Pancreas (tissue), 10 donors: Measurements from ENCODE around the gene S100A10. TPM values are rescaled to one million over a fixed set of nuclear protein-coding genes. Genes with fewer than 3 reads are reported as not detected.

Experiments
- ATAC-seq, 4 donors: fragments of 200-7000 bp; cut with Tn5 transposase; one replicate each; pipeline versions ENCODE4 v1.8.0 to v1.9.1; 2020; ENCODE audit warnings: mild to moderate bottlenecking in 4 of 4, moderate library complexity in 4 of 4
- DNase-seq, 6 donors: peaks; one replicate each; pipeline ENCODE4 v3.0.0-alpha.2; 2020
- FAIRE-seq: peaks from 2 replicates; lab custom pipeline; 2012; peaks lifted over from hg19 to GRCh38; lab: Jason Lieb, UNC
- H3K27ac ChIP-seq, 4 donors: fragments of 200-600 bp; sonication (generic); 1 replicate in 3 of 4; 2 replicates in 1 of 4; pipeline versions ENCODE4 v1.5.0 to v1.8.0; 2020
- H3K27me3 ChIP-seq, 4 donors: fragments of 200-600 bp; one replicate each; pipeline ENCODE4 v1.8.0; 2021
- H3K36me3 ChIP-seq, 3 donors: fragments of 200-600 bp; sonication (generic) in 1 of 3; one replicate each; pipeline versions ENCODE4 v1.5.0 to v1.8.0; 2020 to 2021
- H3K4me1 ChIP-seq, 3 donors: fragments of 200-600 bp; one replicate each; pipeline ENCODE4 v1.8.0; 2021
- H3K4me3 ChIP-seq, 4 donors: fragments of 200-600 bp; sonication (generic) in 2 of 4; one replicate each; pipeline versions ENCODE4 v1.5.0 to v1.8.0; 2020 to 2021
- H3K9me3 ChIP-seq, 4 donors: fragments of 200-600 bp; one replicate each; pipeline ENCODE4 v1.8.0; 2021
- CTCF ChIP-seq, 4 donors: fragments of 200-600 bp; sonication (generic) in 3 of 4; IDR thresholded peaks; one replicate each; pipeline versions ENCODE4 v1.5.0 to v1.8.0; 2021; ENCODE audit warnings: antibody characterized with exemption in 4 of 4
- WGBS, 2 donors: extraction: QIAGEN DNeasy Blood & Tissue Kit; methylation state at CpG; one replicate each; pipeline ENCODE4 v1.1.7; 2013; 5-methylcytosine and 5-hydroxymethylcytosine counted together
- intact Hi-C, 3 donors: fragments of 100-400 bp; cut with DNase I; formaldehyde crosslinking; loops; one replicate each; pipeline versions ENCODE4 v1.11.1 to v1.14.2; 2022
- polyA plus RNA-seq, 2 donors: library from polyadenylated mRNA; stranded (reverse); fragments of 200-250 nt; gene quantifications; one replicate each; pipeline ENCODE4 v1.2.3, GENCODE V29; 2013
- total RNA-seq, 6 donors: library from RNA; stranded (reverse); fragmentation: NEBNext Ultra II Directional in 4 of 6; extraction: Animal tissue kit (Norgen Biotek cat#: 25700) in 4 of 6; gene quantifications; one replicate each; pipeline versions ENCODE4 v1.2.1 to v1.2.4, GENCODE V29; 2021 to 2023
- donor health status: healthy with polysubstance abuse.
- donor health status: DM: no; HTN: no; CAD: no; lungs with moderate emphysema.
- donor health status: DM: no; HTN: no; CAD: no.
- donor health status: control.
- donor health status: control.
- donor health status: Bipolar disorder and iron deficiency.
- donor health status: DM: yes; HTN: yes; CAD: no.
- donor health status: DM: no; HTN: no; CAD: no.
- donor health status: DM: no; HTN: no; CAD: no.
- donor health status: DM: yes; HTN: yes; CAD: no.

Gene S100A10
- total and polyA plus RNA-seq, 8 donors: 34.3 to 269 (median 117) TPM

- H3K4me1 ChIP-seq: peaks cover 6 to 10% (median 9%) of the 10 kb centered on the region in 3 donors
- intact Hi-C loops: loop anchor here in 1 of 3 donors (5.0 kb wide), 1 partner anchor 34 kb away; no protein-coding TSS in a partner anchor
- no peak overlapping the region for H3K4me3 ChIP-seq
- H3K9me3 ChIP-seq: no peaks in the 10 kb centered on the region
- H3K36me3 ChIP-seq: no peaks in the 10 kb centered on the region
- no peaks in the 10 kb centered on the region for H3K27me3 ChIP-seq
- FAIRE-seq (no peak), DNase-seq (peak in 2 of 6 donors; percentile 36 to 38), ATAC-seq (peak; percentile 58 to 88 (median 81))
- peak in 3 of 4 donors; percentile 21 to 60 (median 38) for TF ChIP-seq CTCF (IDR thresholded peaks at IDR 0.05)
- H3K27ac ChIP-seq: no peak overlapping the region
- WGBS, 2 donors: 42 to 44% methylated on average over 4 of the region's 4 CpGs
Measured at GRCh38 chr1:151968058-151968457, 25.6 kb downstream of the S100A10 start.

- Histone ChIP-seq H3K9me3 (no peaks in the 10 kb centered on the region), H3K27me3 (no peaks in the 10 kb centered on the region), H3K27ac (no peak overlapping the region), H3K4me1 (peaks cover 0 to under 1% (median 0%) of the 10 kb centered on the region in 3 donors), H3K36me3 (no peaks in the 10 kb centered on the region), H3K4me3 (no peak overlapping the region)
- ATAC-seq: no peak
- intact Hi-C loops: loop anchor here in 1 of 3 donors (5.0 kb wide), 1 partner anchor 35 kb away; no protein-coding TSS in a partner anchor
- no peak for FAIRE-seq
- DNase-seq: no peak
- TF ChIP-seq CTCF (IDR thresholded peaks at IDR 0.05): no peak
- WGBS, 2 donors: 34 to 38% methylated on average over 1 of the region's 1 CpG
Measured at GRCh38 chr1:151967091-151967490, 26.6 kb downstream of the S100A10 start.

- H3K27ac ChIP-seq: no peak overlapping the region
- H3K27me3 ChIP-seq: no peaks in the 10 kb centered on the region
- intact Hi-C loops: loop anchor here in 1 of 3 donors (5.0 kb wide), 1 partner anchor 36 kb away; no protein-coding TSS in a partner anchor
- no peak overlapping the region for H3K4me3 ChIP-seq
- no peaks in the 10 kb centered on the region for H3K9me3 ChIP-seq
- FAIRE-seq (no peak), ATAC-seq (no peak), DNase-seq (no peak)
- peaks cover 0 to 3% (median 0%) of the 10 kb centered on the region in 3 donors for H3K4me1 ChIP-seq
- no peaks in the 10 kb centered on the region for H3K36me3 ChIP-seq
- TF ChIP-seq CTCF (IDR thresholded peaks at IDR 0.05): no peak
Measured at GRCh38 chr1:151966061-151966460, 27.6 kb downstream of the S100A10 start.

GRCh38 chr1:151964510-151964909 is 29.1 kb downstream of the S100A10 start:
- DNase-seq (no peak), ATAC-seq (no peak)
- WGBS, 2 donors: 81 to 91% methylated on average over 2 of the region's 2 CpGs

More at GRCh38 chr1:151964510-151964909, 29.1 kb downstream of the S100A10 start:
- H3K27me3 ChIP-seq: no peaks in the 10 kb centered on the region
- intact Hi-C loops: no loop called here
- H3K36me3 ChIP-seq: no peaks in the 10 kb centered on the region
- FAIRE-seq: no peak
- H3K9me3 ChIP-seq: no peaks in the 10 kb centered on the region
- H3K4me3 ChIP-seq: no peak overlapping the region
- no peak for TF ChIP-seq CTCF (IDR thresholded peaks at IDR 0.05)
- no peak overlapping the region for H3K27ac ChIP-seq
- H3K4me1 ChIP-seq: peaks cover 0 to 3% (median 0%) of the 10 kb centered on the region in 3 donors
